A673 (cell line): ENCODE results near the gene BBS1. TPM values are rescaled to one million over a fixed set of nuclear protein-coding genes. Genes with fewer than 3 reads are reported as not detected.

Source experiments
- BruUV-seq: library from RNA; stranded (reverse); fragments of 400-500 nt; replicated peaks from 2 replicates; lab custom pipeline; 2021; lab: Mats Ljungman, UMichigan
- CTCF ChIA-PET: fragments of 300-600 bp; sonication (Branson Sonifier 250); formaldehyde crosslinking; loops from one replicate; lab custom pipeline; 2022; ENCODE audit warnings: antibody characterized with exemption; lab: Charles Lee
- POLR2A ChIA-PET: fragments of 300-600 bp; sonication (Branson Sonifier 250); formaldehyde crosslinking; loops from one replicate; lab custom pipeline; 2022; ENCODE audit warnings: antibody characterized with exemption; ENCODE audit not compliant: low non-redundant PET; lab: Charles Lee
- DNase-seq: peaks from one replicate; pipeline ENCODE4 v3.0.0-alpha.2; 2015; ENCODE audit warnings: low spot score
- H3K27ac ChIP-seq: fragments of 200-600 bp; sonication (generic); 2 replicates; pipeline ENCODE4 v1.5.1; 2016; ENCODE audit warnings: mixed run types, low read depth, mild to moderate bottlenecking, mixed read lengths, antibody characterized with exemption, low read length; ENCODE audit not compliant: poor library complexity, severe bottlenecking
- H3K27me3 ChIP-seq: fragments of 200-600 bp; sonication (generic); replicated peaks from 2 replicates; pipeline ENCODE4 v1.6.1; 2017; ENCODE audit warnings: mixed run types, low read depth, mild to moderate bottlenecking, mixed read lengths, antibody characterized with exemption, low read length; ENCODE audit not compliant: insufficient read depth, poor library complexity
- H3K36me3 ChIP-seq: fragments of 200-600 bp; sonication (generic); 2 replicates; pipeline ENCODE4 v1.6.1; 2016; ENCODE audit warnings: mixed run types, mild to moderate bottlenecking, mixed read lengths, antibody characterized with exemption, low read length; ENCODE audit not compliant: insufficient read depth, poor library complexity, severe bottlenecking
- H3K4me1 ChIP-seq: fragments of 200-600 bp; sonication (generic); 2 replicates; pipeline ENCODE4 v1.6.1; 2017; ENCODE audit warnings: mixed run types, mild to moderate bottlenecking, mixed read lengths, antibody characterized with exemption, low read length; ENCODE audit not compliant: insufficient read depth, poor library complexity, severe bottlenecking
- H3K4me3 ChIP-seq: fragments of 200-600 bp; sonication (generic); 2 replicates; pipeline ENCODE4 v1.5.1; 2016; ENCODE audit warnings: low read depth, mixed run types, mild to moderate bottlenecking, mixed read lengths, low read length; ENCODE audit not compliant: poor library complexity, severe bottlenecking
- H3K9me3 ChIP-seq: fragments of 200-600 bp; sonication (generic); 2 replicates; pipeline ENCODE4 v1.6.1; 2016; ENCODE audit warnings: mixed run types, low read depth, mild to moderate bottlenecking, mixed read lengths, antibody characterized with exemption, low read length; ENCODE audit not compliant: poor library complexity, severe bottlenecking
- EZH2 ChIP-seq: fragments of 200-600 bp; sonication (generic); IDR thresholded peaks from 2 replicates; pipeline ENCODE4 v1.6.1; 2017; ENCODE audit warnings: borderline replicate concordance, low read depth, mild to moderate bottlenecking, mixed read lengths, antibody characterized with exemption, low read length; ENCODE audit not compliant: poor library complexity, severe bottlenecking
- intact Hi-C: fragments of 100-400 bp; cut with micrococcal nuclease; formaldehyde crosslinking; loops from one replicate; pipeline ENCODE4 v1.10.0; 2022; ENCODE audit not compliant: unreplicated experiment
- total RNA-seq: library from RNA; stranded (reverse); gene quantifications from 2 replicates; pipeline ENCODE4 v1.2.3, GENCODE V29; 2021
- TF ChIP-seq, protein P1 (sequence below): fragments of 300-800, 200-600 bp; sonication (generic); conservative IDR thresholded peaks from 2 replicates; pipeline ENCODE4 v1.5.1; 2017; ENCODE audit warnings: low read depth, mild to moderate bottlenecking, antibody characterized with exemption, low read length, moderate library complexity, mixed read lengths

BBS1 gene
- total RNA-seq, 1 experiment from 2014 or later = 40.5 TPM

DNA sequence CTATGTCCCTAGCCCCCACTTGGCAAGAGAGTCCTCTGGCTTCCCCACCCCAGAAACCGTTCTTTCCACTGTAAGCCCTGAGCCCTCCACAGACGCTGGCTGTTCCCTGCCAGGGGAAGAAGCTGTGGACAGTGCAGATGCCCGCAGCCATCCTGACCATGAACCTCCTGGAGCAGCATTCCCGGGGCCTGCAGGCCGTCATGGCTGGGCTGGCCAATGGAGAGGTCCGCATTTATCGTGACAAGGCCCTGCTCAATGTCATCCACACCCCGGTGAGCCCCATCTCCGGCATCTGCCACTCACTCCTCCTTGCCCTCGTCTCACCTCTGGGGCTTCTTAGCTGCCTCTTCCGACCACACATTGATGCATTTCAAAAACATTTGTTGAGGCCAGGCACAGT is 13.2 kb downstream of the BBS1 start:
- no peaks in the 10 kb centered on the region for H3K4me1 ChIP-seq
- no peak overlapping the region for H3K4me3 ChIP-seq
- intact Hi-C loops = no loop called here
- no peak overlapping the region for H3K27ac ChIP-seq
- no peaks in the 10 kb centered on the region for H3K27me3 ChIP-seq
- CTCF ChIA-PET = no interaction called here
- no peaks in the 10 kb centered on the region for H3K9me3 ChIP-seq
- no peak for TF ChIP-seq EZH2
- TF ChIP-seq, protein P1, sequence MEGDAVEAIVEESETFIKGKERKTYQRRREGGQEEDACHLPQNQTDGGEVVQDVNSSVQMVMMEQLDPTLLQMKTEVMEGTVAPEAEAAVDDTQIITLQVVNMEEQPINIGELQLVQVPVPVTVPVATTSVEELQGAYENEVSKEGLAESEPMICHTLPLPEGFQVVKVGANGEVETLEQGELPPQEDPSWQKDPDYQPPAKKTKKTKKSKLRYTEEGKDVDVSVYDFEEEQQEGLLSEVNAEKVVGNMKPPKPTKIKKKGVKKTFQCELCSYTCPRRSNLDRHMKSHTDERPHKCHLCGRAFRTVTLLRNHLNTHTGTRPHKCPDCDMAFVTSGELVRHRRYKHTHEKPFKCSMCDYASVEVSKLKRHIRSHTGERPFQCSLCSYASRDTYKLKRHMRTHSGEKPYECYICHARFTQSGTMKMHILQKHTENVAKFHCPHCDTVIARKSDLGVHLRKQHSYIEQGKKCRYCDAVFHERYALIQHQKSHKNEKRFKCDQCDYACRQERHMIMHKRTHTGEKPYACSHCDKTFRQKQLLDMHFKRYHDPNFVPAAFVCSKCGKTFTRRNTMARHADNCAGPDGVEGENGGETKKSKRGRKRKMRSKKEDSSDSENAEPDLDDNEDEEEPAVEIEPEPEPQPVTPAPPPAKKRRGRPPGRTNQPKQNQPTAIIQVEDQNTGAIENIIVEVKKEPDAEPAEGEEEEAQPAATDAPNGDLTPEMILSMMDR = no peak
- POLR2A ChIA-PET = no interaction called here
- H3K36me3 ChIP-seq = peaks cover 12% of the 10 kb centered on the region
- DNase-seq = no peak
- BruUV-seq = no TSS peak

DNA sequence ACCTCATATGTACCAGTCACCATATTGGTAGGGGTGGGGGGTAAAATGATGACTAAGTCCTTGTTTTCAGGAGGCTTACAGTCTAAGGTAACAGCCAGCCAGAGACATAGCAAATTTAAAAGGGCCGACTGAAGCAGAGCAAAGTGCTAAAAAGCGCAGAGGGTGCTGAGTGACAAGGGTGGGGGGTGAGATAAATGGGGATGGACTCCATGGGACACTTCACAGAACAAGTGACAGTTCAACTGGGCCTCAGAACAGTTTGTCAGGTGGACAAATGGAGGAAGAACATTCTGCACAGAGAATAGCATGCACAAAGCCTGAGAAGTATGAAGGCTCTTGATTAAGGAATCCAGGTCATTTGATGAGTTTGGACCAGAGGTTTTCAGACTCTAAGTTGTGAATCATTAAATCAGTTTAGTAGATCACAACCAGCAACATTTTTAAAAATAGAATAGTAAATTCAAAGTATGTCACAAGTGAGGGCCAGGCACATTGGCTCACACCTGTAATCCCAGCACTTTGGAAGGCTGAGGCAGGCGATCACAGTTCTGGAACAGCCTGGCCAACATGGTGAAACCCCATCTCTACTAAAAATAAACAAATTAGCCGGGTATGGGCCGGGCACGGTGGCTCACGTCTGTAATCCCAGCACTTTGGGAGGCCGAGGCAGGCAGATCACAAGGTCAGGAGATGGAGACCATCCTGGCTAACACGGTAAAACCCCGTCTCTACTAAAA is 14.0 kb downstream of the BBS1 start:
- DNase-seq = no peak
- H3K9me3 ChIP-seq = no peaks in the 10 kb centered on the region
- intact Hi-C loops = no loop called here
- peaks cover 11% of the 10 kb centered on the region for H3K36me3 ChIP-seq
- no peaks in the 10 kb centered on the region for H3K4me1 ChIP-seq
- TF ChIP-seq EZH2 = no peak
- TF ChIP-seq, protein P1 = no peak
- POLR2A ChIA-PET = no interaction called here
- H3K4me3 ChIP-seq = no peak overlapping the region
- CTCF ChIA-PET = no interaction called here
- H3K27ac ChIP-seq = no peak overlapping the region
- H3K27me3 ChIP-seq = no peaks in the 10 kb centered on the region
- BruUV-seq = no TSS peak

DNA sequence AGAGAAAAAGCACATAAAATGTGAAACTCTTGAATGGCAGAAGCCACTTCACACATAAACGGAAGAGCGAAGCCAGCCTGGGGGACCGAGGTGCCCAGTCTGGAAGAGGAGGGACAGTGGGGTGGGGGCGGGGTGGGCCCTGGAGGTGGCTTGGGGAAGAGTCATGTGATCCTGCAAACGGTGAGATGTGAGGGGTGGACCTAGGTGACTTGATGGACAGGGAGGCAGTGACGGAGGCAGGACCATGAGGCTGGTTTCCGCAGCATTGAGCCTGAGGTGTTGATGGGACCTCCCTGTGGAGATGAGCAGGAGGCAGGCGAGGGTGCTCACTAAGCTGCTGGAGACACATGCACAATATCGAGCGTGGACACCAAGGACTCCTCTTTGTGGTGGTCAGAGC is 18.6 kb downstream of the BBS1 start:
- BruUV-seq = no TSS peak
- intact Hi-C loops = no loop called here
- POLR2A ChIA-PET = no interaction called here

More for the DNA sequence above, 18.6 kb downstream of the BBS1 start:
- Histone ChIP-seq H3K27ac (no peak overlapping the region), H3K36me3 (no peaks in the 10 kb centered on the region), H3K27me3 (no peaks in the 10 kb centered on the region), H3K9me3 (no peaks in the 10 kb centered on the region), H3K4me1 (no peaks in the 10 kb centered on the region), H3K4me3 (no peak overlapping the region)
- no peak for DNase-seq
- TF ChIP-seq, protein P1 = no peak
- no peak for TF ChIP-seq EZH2
- CTCF ChIA-PET = no interaction called here
